Measurements from ENCODE around the gene NT5DC2.

NT5DC2 gene

DNA sequence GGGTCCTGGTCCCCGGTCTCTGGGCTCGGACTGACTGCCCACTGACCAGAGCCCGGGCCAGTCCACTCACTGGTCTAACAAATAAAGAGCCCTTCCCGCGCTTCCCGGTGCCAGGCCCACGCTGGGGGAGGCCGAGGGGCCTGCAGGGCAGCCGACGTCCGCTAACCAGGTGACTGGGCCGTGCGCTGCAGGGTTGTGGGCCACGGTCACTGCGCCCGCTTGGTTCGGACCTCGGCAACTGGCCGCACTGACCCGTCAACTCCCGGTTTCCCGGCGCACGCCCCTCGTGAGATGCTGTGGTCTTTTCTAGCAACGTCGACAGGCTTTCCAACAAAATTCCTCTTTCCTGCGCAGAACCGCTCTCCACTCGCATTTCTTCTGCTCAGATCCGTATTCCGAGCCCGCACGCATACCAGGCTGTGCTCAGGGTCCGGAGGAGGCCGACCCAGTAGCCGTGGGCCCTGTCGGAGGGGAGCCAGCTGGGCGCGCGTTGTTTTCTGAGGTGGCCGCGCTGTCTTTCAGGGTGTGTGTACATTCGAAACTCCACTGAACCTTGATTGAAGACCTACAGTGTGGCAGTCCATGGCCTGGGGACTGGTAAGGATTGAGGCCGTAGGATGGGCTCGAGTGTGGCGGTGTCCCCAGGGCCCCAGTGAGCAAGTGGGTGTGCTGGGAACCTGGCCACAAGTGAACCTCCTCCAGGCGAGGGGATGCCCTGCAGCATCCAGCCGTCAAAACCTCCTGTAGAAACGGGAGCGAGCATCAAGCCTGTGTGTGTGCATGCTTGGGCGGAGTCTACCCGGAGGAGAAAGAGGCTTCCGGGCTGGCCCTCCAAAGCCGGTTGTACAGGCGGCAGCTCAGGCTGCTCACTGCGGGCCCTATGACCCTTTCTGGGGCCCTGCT lies 875 bp upstream of the NT5DC2 start (continued):
- TF ChIP-seq, protein P1, sequence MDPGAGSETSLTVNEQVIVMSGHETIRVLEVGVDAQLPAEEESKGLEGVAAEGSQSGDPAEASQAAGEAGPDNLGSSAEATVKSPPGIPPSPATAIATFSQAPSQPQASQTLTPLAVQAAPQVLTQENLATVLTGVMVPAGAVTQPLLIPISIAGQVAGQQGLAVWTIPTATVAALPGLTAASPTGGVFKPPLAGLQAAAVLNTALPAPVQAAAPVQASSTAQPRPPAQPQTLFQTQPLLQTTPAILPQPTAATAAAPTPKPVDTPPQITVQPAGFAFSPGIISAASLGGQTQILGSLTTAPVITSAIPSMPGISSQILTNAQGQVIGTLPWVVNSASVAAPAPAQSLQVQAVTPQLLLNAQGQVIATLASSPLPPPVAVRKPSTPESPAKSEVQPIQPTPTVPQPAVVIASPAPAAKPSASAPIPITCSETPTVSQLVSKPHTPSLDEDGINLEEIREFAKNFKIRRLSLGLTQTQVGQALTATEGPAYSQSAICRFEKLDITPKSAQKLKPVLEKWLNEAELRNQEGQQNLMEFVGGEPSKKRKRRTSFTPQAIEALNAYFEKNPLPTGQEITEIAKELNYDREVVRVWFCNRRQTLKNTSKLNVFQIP (CRISPR knock-in tag; IDR thresholded peaks at IDR 0.05; ENCODE audit: borderline replicate concordance, low read depth) = no peak
- TF ChIP-seq TOX (CRISPR knock-in tag; IDR thresholded peaks at IDR 0.05; ENCODE audit: borderline replicate concordance) (no peak), RARB (CRISPR knock-in tag; IDR thresholded peaks at IDR 0.05) (no peak), ZFP3 (CRISPR knock-in tag; IDR thresholded peaks at IDR 0.05) (no peak), ZFP30 (CRISPR knock-in tag; IDR thresholded peaks at IDR 0.05) (no peak), ZC3H10 (CRISPR knock-in tag; IDR thresholded peaks at IDR 0.05) (no peak), SNAI2 (CRISPR knock-in tag; IDR thresholded peaks at IDR 0.05) (no peak), ISL1 (CRISPR knock-in tag; IDR thresholded peaks at IDR 0.05) (no peak), ARNTL (CRISPR knock-in tag; IDR thresholded peaks at IDR 0.05; ENCODE audit: borderline replicate concordance, low read depth) (no peak)

DNA sequence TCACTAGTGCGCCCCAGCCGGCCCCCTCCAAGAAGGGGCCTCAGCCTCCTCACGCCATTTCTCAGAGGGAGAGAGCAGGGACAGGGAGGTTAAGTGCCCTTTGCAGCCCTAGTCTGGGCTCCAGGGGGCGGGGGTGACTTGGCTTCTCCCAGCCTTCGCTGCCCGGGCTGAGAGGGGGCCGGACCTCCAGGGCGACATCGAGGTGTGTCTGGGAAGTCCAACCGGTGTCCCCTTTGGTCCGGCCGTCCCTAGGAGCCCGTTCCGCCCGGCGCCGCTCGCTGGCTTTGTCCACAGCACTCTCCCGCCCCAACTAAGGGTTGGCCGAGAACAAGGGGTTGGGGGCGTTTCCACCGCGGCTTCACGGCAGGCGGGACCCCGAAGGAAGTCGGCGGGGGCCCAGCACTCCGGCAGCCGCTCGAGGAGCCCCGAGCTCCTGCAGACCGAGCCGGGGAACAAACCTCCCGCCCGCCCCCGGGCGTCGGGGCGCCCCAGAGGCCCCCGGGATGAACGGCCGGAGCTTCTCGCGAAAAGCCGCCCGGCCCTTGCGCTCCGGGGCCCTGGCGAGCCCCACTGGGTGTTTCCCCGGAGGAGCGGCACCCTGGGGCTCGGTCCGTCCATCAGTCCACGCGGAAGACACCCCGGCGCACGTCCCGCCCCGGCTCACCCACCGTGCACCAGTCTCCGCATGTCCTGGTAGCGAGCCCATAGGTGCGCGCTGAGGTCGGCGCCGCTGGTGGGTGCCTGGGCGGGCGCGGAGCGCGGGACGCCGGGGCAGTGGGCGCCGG lies 627 bp downstream of the NT5DC2 start:
- TF ChIP-seq SNAI2 (CRISPR knock-in tag; IDR thresholded peaks at IDR 0.05) (no peak), OSR1 (CRISPR knock-in tag; IDR thresholded peaks at IDR 0.05) (no peak), GLIS3 (CRISPR knock-in tag; IDR thresholded peaks at IDR 0.05) (no peak), ZNF8 (CRISPR knock-in tag; IDR thresholded peaks at IDR 0.05) (no peak), CSDC2 (CRISPR knock-in tag; IDR thresholded peaks at IDR 0.05) (no peak), ZC3H10 (CRISPR knock-in tag; IDR thresholded peaks at IDR 0.05) (no peak), ARNTL (CRISPR knock-in tag; IDR thresholded peaks at IDR 0.05; ENCODE audit: borderline replicate concordance, low read depth) (no peak), BACH2 (CRISPR knock-in tag; IDR thresholded peaks at IDR 0.05; ENCODE audit: borderline replicate concordance) (no peak)
- TF ChIP-seq, protein P2, sequence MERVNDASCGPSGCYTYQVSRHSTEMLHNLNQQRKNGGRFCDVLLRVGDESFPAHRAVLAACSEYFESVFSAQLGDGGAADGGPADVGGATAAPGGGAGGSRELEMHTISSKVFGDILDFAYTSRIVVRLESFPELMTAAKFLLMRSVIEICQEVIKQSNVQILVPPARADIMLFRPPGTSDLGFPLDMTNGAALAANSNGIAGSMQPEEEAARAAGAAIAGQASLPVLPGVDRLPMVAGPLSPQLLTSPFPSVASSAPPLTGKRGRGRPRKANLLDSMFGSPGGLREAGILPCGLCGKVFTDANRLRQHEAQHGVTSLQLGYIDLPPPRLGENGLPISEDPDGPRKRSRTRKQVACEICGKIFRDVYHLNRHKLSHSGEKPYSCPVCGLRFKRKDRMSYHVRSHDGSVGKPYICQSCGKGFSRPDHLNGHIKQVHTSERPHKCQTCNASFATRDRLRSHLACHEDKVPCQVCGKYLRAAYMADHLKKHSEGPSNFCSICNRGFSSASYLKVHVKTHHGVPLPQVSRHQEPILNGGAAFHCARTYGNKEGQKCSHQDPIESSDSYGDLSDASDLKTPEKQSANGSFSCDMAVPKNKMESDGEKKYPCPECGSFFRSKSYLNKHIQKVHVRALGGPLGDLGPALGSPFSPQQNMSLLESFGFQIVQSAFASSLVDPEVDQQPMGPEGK (CRISPR knock-in tag; IDR thresholded peaks at IDR 0.05; ENCODE audit: borderline replicate concordance) = no peak
- TF ChIP-seq, protein P1 (CRISPR knock-in tag; IDR thresholded peaks at IDR 0.05; ENCODE audit: borderline replicate concordance, low read depth) = no peak
- TF ChIP-seq, protein P3, sequence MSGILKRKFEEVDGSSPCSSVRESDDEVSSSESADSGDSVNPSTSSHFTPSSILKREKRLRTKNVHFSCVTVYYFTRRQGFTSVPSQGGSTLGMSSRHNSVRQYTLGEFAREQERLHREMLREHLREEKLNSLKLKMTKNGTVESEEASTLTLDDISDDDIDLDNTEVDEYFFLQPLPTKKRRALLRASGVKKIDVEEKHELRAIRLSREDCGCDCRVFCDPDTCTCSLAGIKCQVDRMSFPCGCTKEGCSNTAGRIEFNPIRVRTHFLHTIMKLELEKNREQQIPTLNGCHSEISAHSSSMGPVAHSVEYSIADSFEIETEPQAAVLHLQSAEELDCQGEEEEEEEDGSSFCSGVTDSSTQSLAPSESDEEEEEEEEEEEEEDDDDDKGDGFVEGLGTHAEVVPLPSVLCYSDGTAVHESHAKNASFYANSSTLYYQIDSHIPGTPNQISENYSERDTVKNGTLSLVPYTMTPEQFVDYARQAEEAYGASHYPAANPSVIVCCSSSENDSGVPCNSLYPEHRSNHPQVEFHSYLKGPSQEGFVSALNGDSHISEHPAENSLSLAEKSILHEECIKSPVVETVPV (CRISPR knock-in tag; IDR thresholded peaks at IDR 0.05) = no peak
- 0 out of 3 replicates have a peak, but pooled peaks have one; percentile 0 for ATAC-seq

DNA sequence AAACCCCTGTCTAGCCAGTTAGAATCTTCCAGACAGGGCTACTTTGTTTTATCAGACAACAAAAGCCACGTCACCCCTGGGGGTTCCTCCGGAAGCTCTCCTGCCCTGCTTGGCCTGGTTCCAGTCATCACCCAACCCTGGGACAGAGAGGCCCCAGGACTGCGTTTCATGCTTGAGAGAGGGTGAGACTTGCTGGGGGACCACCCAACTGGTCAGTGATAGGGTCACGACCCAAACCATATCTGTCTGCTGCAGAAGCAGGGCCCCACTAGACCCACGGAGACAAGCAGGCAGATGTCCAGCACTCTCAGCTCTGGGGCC lies 1.2 kb downstream of the NT5DC2 start:
- no peak for ATAC-seq
- TF ChIP-seq BACH2 (CRISPR knock-in tag; IDR thresholded peaks at IDR 0.05; ENCODE audit: borderline replicate concordance) = no peak
- TF ChIP-seq, protein P4, sequence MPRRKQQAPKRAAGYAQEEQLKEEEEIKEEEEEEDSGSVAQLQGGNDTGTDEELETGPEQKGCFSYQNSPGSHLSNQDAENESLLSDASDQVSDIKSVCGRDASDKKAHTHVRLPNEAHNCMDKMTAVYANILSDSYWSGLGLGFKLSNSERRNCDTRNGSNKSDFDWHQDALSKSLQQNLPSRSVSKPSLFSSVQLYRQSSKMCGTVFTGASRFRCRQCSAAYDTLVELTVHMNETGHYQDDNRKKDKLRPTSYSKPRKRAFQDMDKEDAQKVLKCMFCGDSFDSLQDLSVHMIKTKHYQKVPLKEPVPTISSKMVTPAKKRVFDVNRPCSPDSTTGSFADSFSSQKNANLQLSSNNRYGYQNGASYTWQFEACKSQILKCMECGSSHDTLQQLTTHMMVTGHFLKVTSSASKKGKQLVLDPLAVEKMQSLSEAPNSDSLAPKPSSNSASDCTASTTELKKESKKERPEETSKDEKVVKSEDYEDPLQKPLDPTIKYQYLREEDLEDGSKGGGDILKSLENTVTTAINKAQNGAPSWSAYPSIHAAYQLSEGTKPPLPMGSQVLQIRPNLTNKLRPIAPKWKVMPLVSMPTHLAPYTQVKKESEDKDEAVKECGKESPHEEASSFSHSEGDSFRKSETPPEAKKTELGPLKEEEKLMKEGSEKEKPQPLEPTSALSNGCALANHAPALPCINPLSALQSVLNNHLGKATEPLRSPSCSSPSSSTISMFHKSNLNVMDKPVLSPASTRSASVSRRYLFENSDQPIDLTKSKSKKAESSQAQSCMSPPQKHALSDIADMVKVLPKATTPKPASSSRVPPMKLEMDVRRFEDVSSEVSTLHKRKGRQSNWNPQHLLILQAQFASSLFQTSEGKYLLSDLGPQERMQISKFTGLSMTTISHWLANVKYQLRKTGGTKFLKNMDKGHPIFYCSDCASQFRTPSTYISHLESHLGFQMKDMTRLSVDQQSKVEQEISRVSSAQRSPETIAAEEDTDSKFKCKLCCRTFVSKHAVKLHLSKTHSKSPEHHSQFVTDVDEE (CRISPR knock-in tag; IDR thresholded peaks at IDR 0.05) = no peak
- TF ChIP-seq ZFP3 (CRISPR knock-in tag; IDR thresholded peaks at IDR 0.05) = no peak
- TF ChIP-seq, protein P3 (CRISPR knock-in tag; IDR thresholded peaks at IDR 0.05) = no peak
- no peak for TF ChIP-seq OSR1 (CRISPR knock-in tag; IDR thresholded peaks at IDR 0.05)
- TF ChIP-seq ISL1 (CRISPR knock-in tag; IDR thresholded peaks at IDR 0.05) = no peak
- TF ChIP-seq GLIS3 (CRISPR knock-in tag; IDR thresholded peaks at IDR 0.05) = no peak
- TF ChIP-seq, protein P5, sequence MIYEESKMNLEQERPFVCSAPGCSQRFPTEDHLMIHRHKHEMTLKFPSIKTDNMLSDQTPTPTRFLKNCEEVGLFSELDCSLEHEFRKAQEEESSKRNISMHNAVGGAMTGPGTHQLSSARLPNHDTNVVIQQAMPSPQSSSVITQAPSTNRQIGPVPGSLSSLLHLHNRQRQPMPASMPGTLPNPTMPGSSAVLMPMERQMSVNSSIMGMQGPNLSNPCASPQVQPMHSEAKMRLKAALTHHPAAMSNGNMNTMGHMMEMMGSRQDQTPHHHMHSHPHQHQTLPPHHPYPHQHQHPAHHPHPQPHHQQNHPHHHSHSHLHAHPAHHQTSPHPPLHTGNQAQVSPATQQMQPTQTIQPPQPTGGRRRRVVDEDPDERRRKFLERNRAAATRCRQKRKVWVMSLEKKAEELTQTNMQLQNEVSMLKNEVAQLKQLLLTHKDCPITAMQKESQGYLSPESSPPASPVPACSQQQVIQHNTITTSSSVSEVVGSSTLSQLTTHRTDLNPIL (CRISPR knock-in tag; IDR thresholded peaks at IDR 0.05; ENCODE audit: low read depth) = no peak
- TF ChIP-seq ZC3H10 (CRISPR knock-in tag; IDR thresholded peaks at IDR 0.05) = no peak
- TF ChIP-seq, protein P1 (CRISPR knock-in tag; IDR thresholded peaks at IDR 0.05; ENCODE audit: borderline replicate concordance, low read depth) = no peak
- TF ChIP-seq ZFP30 (CRISPR knock-in tag; IDR thresholded peaks at IDR 0.05) = no peak
- no peak for TF ChIP-seq CSDC2 (CRISPR knock-in tag; IDR thresholded peaks at IDR 0.05)
- TF ChIP-seq ZNF70 (CRISPR knock-in tag; IDR thresholded peaks at IDR 0.05) = no peak
- TF ChIP-seq ARNTL (CRISPR knock-in tag; IDR thresholded peaks at IDR 0.05; ENCODE audit: borderline replicate concordance, low read depth) = no peak
- TF ChIP-seq RARB (CRISPR knock-in tag; IDR thresholded peaks at IDR 0.05) = no peak

Data from SK-N-SH treated with all-trans-retinoic acid at 6 μM for 48 hours (cell line).